Fibroblast of mammary gland (primary cell): ENCODE results near the gene ZNF775.

Experiments
- DNase-seq: peaks from one replicate; pipeline ENCODE4 v3.0.0-alpha.2; 2010; ENCODE audit warnings: low read depth
- H3K4me3 ChIP-seq: 2 replicates; pipeline ENCODE4 v1.5.1; 2011; ENCODE audit warnings: low read depth, mild to moderate bottlenecking, low read length, moderate library complexity; ENCODE audit not compliant: control insufficient read depth
- TF ChIP-seq, protein P1 (sequence below): conservative IDR thresholded peaks from 2 replicates; pipeline ENCODE4 v1.5.1; 2011; ENCODE audit warnings: low read depth, low read length, inconsistent platforms; ENCODE audit not compliant: control insufficient read depth, insufficient read depth

ZNF775 gene

DNA sequence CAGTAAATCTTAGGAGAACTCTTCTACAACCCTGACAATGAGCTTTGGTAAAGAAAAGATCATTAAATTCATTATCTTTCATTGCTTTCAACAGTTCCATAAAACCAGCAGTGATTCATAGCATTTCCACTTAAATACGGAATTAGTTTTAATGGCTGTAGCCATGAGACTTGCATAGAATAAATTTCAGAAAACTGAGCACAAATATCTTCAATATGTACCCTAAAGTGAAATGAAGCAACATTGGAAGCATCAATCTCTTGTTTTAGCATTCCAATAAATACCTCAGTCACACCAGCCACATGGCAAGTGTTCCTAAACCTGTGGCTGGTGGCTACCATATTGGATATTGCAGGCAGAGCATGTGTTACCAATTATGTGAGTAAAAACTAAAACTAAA, 34.1 kb upstream of the ZNF775 start:
- TF ChIP-seq, protein P1, sequence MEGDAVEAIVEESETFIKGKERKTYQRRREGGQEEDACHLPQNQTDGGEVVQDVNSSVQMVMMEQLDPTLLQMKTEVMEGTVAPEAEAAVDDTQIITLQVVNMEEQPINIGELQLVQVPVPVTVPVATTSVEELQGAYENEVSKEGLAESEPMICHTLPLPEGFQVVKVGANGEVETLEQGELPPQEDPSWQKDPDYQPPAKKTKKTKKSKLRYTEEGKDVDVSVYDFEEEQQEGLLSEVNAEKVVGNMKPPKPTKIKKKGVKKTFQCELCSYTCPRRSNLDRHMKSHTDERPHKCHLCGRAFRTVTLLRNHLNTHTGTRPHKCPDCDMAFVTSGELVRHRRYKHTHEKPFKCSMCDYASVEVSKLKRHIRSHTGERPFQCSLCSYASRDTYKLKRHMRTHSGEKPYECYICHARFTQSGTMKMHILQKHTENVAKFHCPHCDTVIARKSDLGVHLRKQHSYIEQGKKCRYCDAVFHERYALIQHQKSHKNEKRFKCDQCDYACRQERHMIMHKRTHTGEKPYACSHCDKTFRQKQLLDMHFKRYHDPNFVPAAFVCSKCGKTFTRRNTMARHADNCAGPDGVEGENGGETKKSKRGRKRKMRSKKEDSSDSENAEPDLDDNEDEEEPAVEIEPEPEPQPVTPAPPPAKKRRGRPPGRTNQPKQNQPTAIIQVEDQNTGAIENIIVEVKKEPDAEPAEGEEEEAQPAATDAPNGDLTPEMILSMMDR = no peak
- no peak for DNase-seq
- H3K4me3 ChIP-seq = no peak overlapping the region

DNA sequence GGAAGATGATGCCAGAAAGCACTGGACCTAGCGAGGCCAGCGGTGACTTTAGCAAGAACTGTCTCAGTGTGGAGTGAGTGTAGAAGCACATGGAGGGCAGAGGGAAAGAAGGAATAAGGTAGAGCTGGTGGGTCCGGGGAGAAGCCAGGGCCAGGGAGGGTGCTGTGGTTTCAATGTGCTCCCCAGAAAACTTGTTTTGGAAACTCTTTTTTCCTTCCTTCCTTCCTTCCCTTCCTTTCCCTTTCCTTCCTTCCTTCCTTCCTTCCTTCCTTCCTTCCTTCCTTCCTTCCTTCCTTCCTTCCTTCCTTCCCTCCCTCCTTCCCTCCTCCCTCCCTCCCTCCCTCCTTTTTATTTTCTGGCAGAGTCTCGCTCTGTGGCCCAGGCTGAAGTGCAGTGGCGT, 32.2 kb upstream of the ZNF775 start:
- no peak for DNase-seq
- TF ChIP-seq, protein P1 = no peak

DNA sequence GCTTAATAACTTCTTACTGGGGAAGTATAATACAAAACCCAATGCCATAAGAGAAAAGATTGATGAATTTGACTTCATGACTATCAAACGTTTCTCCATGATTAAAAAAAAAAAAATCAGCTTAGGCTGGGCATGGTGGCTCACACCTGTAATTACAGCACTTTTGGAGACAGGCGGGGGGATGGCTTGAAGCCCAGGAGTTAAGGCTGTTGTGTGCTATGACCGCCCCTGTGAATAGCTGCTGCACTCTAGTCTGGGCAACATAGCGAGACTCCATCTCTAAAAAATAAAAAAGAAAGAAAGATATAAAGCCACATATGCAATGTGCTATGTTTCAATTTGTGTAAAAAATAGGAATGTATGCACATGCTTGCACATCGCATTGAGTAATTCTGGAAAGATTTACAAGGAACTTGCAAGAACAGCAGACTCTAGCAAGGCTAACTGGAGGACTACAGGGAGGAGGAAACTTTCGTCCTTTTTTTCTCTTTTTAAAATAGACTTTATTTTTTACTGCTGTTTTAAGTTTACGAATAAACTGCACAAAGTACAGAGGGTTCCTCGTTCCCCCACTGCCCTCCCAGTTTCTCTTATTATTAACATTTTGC, 27.4 kb upstream of the ZNF775 start:
- no peak for DNase-seq
- no peak overlapping the region for H3K4me3 ChIP-seq
- TF ChIP-seq, protein P1 = no peak

More for the DNA sequence above, 32.2 kb upstream of the ZNF775 start:
- no peak overlapping the region for H3K4me3 ChIP-seq

DNA sequence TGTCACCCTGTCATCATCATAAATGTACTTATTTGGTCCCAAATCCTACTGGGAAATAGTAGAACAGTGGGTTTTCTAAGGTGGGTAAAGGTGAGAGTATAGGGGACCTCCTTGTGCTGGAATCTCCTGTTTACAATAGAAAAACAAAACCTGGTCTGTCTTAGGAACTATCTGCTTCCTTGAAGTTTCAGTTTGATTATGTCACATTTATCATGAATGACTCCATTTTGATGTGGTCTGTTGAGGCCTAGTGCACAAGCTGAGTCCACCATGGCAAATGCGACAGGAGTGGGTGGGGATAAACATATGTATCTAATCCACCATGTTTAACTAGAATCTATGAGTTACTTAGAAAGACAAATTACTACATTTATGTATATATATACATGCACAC, 23.5 kb upstream of the ZNF775 start:
- no peak overlapping the region for H3K4me3 ChIP-seq
- no peak for DNase-seq
- TF ChIP-seq, protein P1 = no peak

DNA sequence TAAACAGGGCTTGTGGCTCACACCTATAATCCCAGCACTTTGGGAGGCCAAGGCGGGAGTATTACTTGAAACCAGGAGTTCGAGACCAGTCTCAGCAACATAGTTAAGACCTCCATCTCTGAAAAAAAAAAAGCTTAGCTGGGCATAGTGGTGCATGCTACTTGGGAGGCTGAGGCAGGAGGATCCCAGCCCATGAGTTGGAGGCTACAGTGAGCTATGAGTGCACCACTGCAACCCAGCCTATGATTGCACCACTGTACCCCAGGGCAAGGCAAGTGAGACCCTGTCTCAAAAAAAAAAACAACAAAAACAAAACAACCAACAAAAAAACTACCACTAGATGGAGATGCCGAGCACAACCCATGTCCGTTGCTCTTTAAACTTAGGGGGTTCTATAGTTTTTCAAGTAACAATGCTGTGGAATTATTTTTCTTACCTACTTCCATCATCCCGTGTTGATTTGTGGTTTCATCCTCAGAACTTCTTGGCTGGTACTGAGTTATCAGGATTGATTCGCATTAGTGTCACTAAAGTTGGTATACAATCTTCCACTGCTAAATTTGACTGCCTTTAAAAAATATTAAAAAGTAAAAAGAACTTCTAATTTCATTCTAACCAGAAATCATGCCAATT, 22.7 kb upstream of the ZNF775 start:
- DNase-seq = peak; percentile 48
- TF ChIP-seq, protein P1 = peak; percentile 82
- no peak overlapping the region for H3K4me3 ChIP-seq

DNA sequence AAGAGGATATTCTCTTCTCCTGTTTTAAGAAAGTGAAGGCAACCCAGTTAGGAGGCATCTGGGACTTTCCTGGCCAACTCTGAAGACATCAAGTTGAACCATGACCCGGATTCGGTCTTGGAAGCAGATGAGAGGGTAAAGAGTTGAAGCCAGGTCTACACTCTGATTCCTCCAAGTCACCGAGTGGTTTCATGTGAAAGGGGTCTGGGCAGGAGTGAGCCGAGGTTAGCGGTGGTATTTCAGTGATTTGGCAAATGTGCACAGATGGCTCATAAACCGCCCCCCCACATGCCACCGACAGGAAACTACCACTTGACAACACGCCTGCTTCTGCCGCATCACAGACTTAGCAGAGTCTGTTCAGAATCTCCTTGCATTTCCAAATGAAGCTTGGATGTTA, 21.9 kb upstream of the ZNF775 start:
- TF ChIP-seq, protein P1 = no peak
- DNase-seq = peak; percentile 5
- H3K4me3 ChIP-seq = no peak overlapping the region
